H1 (cell line): ENCODE results near the gene BASP1. TPM values are rescaled to one million over a fixed set of nuclear protein-coding genes. Genes with fewer than 3 reads are reported as not detected.

Experiments used
- BACH1 ChIP-seq: IDR thresholded peaks from 2 replicates; pipeline ENCODE4 v1.6.1; 2012; ENCODE audit warnings: low read length, improper control_type of control experiment
- FOSL1 ChIP-seq: IDR thresholded peaks from 2 replicates; pipeline ENCODE4 v1.6.1; 2011; ENCODE audit warnings: mild to moderate bottlenecking, low read depth, low read length, moderate library complexity; ENCODE audit not compliant: insufficient read depth
- HDAC6 ChIP-seq: IDR thresholded peaks from one replicate; pipeline ENCODE4 v1.7.1; 2012; ENCODE audit warnings: low read depth, mild to moderate bottlenecking, inconsistent platforms, low read length, moderate library complexity
- JUN ChIP-seq: IDR thresholded peaks from 2 replicates; pipeline ENCODE4 v1.6.1; 2011; ENCODE audit warnings: low read depth, mild to moderate bottlenecking, improper control_type of control experiment, low read length
- KDM4A ChIP-seq: IDR thresholded peaks from one replicate; pipeline ENCODE4 v1.7.1; 2012; ENCODE audit warnings: low read depth, mild to moderate bottlenecking, moderate library complexity, low read length, inconsistent platforms; ENCODE audit not compliant: severe bottlenecking
- NANOG ChIP-seq: IDR thresholded peaks from 2 replicates; pipeline ENCODE4 v1.6.1; 2011; ENCODE audit warnings: low read length, low read depth, mild to moderate bottlenecking, inconsistent platforms; ENCODE audit not compliant: insufficient read depth, poor library complexity, severe bottlenecking
- RFX5 ChIP-seq: IDR thresholded peaks from 2 replicates; pipeline ENCODE4 v1.6.1; 2011; ENCODE audit warnings: low read depth, low read length, improper control_type of control experiment, borderline replicate concordance
- TAF1 ChIP-seq: IDR thresholded peaks from 2 replicates; pipeline ENCODE4 v1.6.1; 2011; ENCODE audit warnings: mild to moderate bottlenecking, low read depth, low read length
- polyA plus RNA-seq, 7 experiments: library from polyadenylated mRNA; depleted of rRNA in 3 of 7; stranded (reverse) in 5 of 7; unstranded in 2 of 7; fragments of >200 nt in 5 of 7; fragments of 200-250 nt in 2 of 7; gene quantifications; 1 replicate in 5 of 7; 2 replicates in 1 of 7; 4 replicates in 1 of 7; pipeline versions ENCODE4 v1.2.1 to v1.2.3, GENCODE V29; 2011 to 2013; ENCODE audit warnings: missing spikeins in 2 of 7, mixed read lengths in 2 of 7
- total RNA-seq: library from RNA; stranded (reverse); fragmentation: NEBNext Ultra II Directional; extraction: Animal tissue kit (Norgen Biotek cat#: 25700); gene quantifications from 2 replicates; pipeline ENCODE4 v1.2.1, GENCODE V29; 2021
- TF ChIP-seq, protein P1 (sequence below): IDR thresholded peaks from 2 replicates; pipeline ENCODE4 v1.6.1; 2012; ENCODE audit warnings: low read length, inconsistent platforms

BASP1 gene
- total and polyA plus RNA-seq, 2 of the 8 experiments (the other 6 are each of a cell fraction or from before 2014, with no cell fraction given) = 95.2 to 104 TPM

DNA sequence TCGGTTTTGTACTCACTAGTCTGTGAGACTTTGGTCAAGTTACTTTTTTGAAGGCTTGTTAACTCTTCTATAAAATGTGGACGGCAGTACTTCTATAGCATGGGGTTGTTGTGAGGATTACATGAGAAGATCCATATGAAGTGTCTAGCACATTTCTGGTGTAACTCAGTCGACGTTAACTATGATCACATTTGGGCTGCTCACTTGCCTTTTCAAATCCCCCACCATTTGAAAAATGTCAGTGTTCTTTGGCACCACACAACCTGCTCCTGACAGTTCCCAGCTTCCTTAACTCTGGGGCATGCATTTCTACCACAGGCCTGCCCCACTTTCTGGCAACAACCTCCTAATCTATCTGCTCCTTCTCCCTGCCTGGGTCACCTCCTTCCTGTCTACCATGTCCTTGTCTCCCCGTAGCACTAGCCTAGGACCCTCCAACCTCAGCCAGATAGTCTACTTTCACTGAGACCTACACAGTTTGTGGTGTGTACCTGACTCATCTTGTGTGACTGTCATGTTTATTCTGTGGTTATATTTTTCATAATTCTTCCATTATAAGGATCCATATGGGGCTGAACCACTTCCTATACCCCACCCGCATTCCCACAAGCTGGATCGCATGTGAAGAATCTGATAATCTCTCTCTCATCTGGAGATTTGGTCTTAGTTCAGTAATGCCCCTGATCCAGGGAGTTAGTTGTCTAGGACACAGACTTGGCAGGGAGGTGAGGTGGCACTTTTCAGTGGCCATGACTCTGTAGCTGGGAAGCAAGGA, 30.2 kb upstream of the BASP1 start (continued):
- TF ChIP-seq KDM4A (no peak), RFX5 (no peak), TAF1 (no peak), NANOG (no peak), JUN (no peak), HDAC6 (no peak), BACH1 (no peak), FOSL1 (no peak)
- TF ChIP-seq, protein P1, sequence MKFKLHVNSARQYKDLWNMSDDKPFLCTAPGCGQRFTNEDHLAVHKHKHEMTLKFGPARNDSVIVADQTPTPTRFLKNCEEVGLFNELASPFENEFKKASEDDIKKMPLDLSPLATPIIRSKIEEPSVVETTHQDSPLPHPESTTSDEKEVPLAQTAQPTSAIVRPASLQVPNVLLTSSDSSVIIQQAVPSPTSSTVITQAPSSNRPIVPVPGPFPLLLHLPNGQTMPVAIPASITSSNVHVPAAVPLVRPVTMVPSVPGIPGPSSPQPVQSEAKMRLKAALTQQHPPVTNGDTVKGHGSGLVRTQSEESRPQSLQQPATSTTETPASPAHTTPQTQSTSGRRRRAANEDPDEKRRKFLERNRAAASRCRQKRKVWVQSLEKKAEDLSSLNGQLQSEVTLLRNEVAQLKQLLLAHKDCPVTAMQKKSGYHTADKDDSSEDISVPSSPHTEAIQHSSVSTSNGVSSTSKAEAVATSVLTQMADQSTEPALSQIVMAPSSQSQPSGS = no peak
